Memory B cell (primary cell): Measurements from ENCODE around the gene MAD1L1.

Source experiments
- ATAC-seq: fragments of 150-1000 bp; cut with Tn5 transposase; 2 replicates; pipeline ENCODE4 v1.10.0; 2021; ENCODE audit warnings: low read depth, mild to moderate bottlenecking, moderate library complexity
- DNase-seq, 2 donors: peaks; one replicate each; pipeline ENCODE4 v3.0.0; 2022; ENCODE audit warnings: low spot score in 2 of 2
- H3K27ac Mint-ChIP-seq: one replicate; pipeline ENCODE4 v1.8.0; 2022; ENCODE audit warnings: mild to moderate bottlenecking, moderate library complexity, mixed read lengths
- H3K27me3 Mint-ChIP-seq: one replicate; pipeline ENCODE4 v1.8.0; 2022; ENCODE audit warnings: mixed read lengths
- H3K36me3 Mint-ChIP-seq: one replicate; pipeline ENCODE4 v1.8.0; 2022; ENCODE audit warnings: mild to moderate bottlenecking, mixed read lengths
- H3K4me1 Mint-ChIP-seq: one replicate; pipeline ENCODE4 v1.8.0; 2022; ENCODE audit warnings: mixed read lengths
- H3K4me3 Mint-ChIP-seq: one replicate; pipeline ENCODE4 v1.8.0; 2022; ENCODE audit warnings: mild to moderate bottlenecking, moderate library complexity, mixed read lengths
- H3K9me3 Mint-ChIP-seq: one replicate; pipeline ENCODE4 v1.8.0; 2022; ENCODE audit warnings: mixed read lengths

The MAD1L1 gene

GRCh38 chr7:2157473-2158279 is 75.1 kb downstream of the MAD1L1 start:
- DNase-seq: no peak
- Mint-ChIP-seq H3K4me1 (peaks cover 11% of the 10 kb centered on the region), H3K36me3 (peaks cover 9% of the 10 kb centered on the region), H3K27ac (no peak overlapping the region), H3K4me3 (no peak overlapping the region), H3K9me3 (no peaks in the 10 kb centered on the region), H3K27me3 (no peaks in the 10 kb centered on the region)
- ATAC-seq: no peak

- peaks cover 9% of the 10 kb centered on the region for H3K36me3 Mint-ChIP-seq
- no peaks in the 10 kb centered on the region for H3K27me3 Mint-ChIP-seq
- H3K9me3 Mint-ChIP-seq: no peaks in the 10 kb centered on the region
- DNase-seq: no peak
- no peak for ATAC-seq
- H3K4me1 Mint-ChIP-seq: peaks cover 11% of the 10 kb centered on the region
- no peak overlapping the region for H3K4me3 Mint-ChIP-seq
- H3K27ac Mint-ChIP-seq: no peak overlapping the region
Measured at GRCh38 chr7:2156756-2157472, 75.8 kb downstream of the MAD1L1 start.

DNA sequence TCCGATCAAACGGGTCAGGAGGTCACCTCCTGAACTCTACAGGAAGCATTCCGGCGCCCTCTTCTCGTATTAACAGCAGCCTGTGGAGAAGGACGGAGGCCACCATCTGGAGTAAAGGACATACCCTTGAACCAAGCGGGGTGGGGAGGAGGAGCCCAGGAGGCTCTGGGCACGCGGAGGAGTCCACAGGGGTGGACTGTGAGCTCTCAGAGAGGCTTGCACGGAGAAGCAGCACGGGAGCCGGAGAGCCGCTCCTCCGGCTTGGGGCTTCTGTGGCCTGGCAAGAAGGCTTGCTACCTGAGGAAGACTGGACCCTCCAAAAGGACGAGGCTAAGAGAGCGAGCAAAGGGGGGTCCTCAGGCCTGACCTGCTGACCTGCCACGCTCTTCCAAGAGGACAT is 77.9 kb downstream of the MAD1L1 start:
- Mint-ChIP-seq H3K27me3 (no peaks in the 10 kb centered on the region), H3K27ac (no peak overlapping the region), H3K36me3 (peaks cover 12% of the 10 kb centered on the region), H3K4me1 (peaks cover 14% of the 10 kb centered on the region), H3K9me3 (no peaks in the 10 kb centered on the region), H3K4me3 (no peak overlapping the region)
- DNase-seq: no peak
- no peak for ATAC-seq

DNA sequence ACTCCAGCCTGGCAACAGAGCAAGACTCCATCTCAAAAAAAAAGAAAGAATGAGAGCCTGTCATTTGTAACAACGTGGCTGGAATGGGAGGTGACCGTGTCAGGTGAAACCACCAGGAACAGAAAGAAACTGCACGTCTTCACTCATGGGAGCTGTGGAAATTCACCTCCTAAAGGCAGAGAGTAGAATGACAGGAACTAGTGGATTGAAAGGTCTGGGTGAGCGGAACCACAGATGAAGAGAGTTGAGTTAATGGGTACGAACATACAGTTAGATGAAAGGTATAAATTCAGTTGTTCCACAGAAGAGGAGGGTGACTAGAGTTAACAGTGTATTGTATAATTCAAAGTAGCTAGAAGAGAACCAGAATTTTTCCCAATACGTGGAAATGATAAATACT is 78.6 kb downstream of the MAD1L1 start:
- Mint-ChIP-seq H3K27me3 (no peaks in the 10 kb centered on the region), H3K4me3 (no peak overlapping the region), H3K36me3 (peaks cover 12% of the 10 kb centered on the region), H3K27ac (no peak overlapping the region), H3K9me3 (no peaks in the 10 kb centered on the region), H3K4me1 (peaks cover 11% of the 10 kb centered on the region)
- DNase-seq (no peak), ATAC-seq (no peak)

- Mint-ChIP-seq H3K4me1 (peaks cover 10% of the 10 kb centered on the region), H3K36me3 (peaks cover 12% of the 10 kb centered on the region)
- ATAC-seq: no peak
Measured at GRCh38 chr7:2152646-2153045, 80.1 kb downstream of the MAD1L1 start.

DNA sequence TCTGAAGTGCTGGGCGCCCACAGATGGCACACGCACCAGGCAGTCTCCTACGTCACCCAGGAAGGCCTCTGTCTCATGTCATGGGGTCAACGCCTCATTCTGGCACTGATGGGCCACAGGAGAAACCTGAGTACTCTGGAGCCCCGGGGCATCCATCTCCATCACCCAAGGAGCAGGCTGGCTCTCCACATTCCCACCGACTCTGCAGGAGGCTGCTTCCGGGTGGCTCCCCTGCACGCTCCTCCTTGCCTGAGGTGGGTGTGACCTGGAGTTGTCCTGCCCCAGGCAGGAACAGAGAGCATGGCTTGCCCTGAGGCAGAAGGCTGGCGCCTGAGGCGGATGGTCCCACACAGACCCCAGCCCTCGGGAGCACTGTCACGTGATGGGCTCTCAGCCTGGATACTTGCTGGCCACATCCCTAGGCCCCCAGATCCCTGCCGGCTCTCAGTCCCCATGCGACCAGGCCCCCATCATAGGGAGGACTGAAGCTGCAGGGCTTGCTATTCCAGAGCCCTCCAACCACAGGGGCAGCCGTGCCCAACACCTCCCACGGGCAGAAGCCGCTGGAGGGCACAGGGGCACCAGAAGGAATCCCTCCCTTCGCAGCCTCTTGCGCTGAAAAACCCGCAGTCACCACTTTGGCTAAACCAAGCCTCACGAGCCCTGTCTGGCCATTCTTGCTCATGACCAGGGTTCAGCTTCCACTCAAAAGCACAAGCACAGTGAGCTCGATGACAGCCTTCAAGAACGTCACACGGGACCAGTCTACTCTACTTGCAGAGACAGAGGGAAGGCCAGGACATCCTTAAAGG is 80.7 kb downstream of the MAD1L1 start:
- no peaks in the 10 kb centered on the region for H3K9me3 Mint-ChIP-seq
- no peak overlapping the region for H3K4me3 Mint-ChIP-seq
- DNase-seq (no peak), ATAC-seq (no peak)
- peaks cover 12% of the 10 kb centered on the region for H3K36me3 Mint-ChIP-seq
- peaks cover 10% of the 10 kb centered on the region for H3K4me1 Mint-ChIP-seq
- H3K27ac Mint-ChIP-seq: no peak overlapping the region
- H3K27me3 Mint-ChIP-seq: no peaks in the 10 kb centered on the region

More at GRCh38 chr7:2152646-2153045, 80.1 kb downstream of the MAD1L1 start:
- DNase-seq: no peak
- H3K4me3 Mint-ChIP-seq: no peak overlapping the region
- no peaks in the 10 kb centered on the region for H3K27me3 Mint-ChIP-seq
- H3K9me3 Mint-ChIP-seq: no peaks in the 10 kb centered on the region
- H3K27ac Mint-ChIP-seq: no peak overlapping the region

DNA sequence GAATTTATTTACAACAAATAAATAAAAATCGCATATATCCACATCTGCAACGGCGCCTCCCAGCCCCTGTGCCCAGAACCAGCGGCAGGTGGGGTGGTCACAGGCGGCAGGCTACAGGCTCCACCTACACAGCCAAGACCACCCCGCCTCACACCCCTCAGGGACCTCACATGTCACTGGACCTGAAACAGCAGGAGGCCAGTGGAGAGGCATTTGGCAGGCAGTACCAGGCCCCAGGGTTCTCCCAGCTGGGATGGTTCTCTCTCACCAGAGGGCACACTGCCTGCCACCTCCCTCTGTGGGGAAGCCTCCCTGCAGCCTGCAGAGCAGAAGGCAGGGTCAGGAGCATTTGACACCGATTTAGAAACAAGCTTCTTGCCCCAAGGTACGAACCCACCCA is 81.5 kb downstream of the MAD1L1 start:
- H3K4me1 Mint-ChIP-seq: peaks cover 10% of the 10 kb centered on the region

DNA sequence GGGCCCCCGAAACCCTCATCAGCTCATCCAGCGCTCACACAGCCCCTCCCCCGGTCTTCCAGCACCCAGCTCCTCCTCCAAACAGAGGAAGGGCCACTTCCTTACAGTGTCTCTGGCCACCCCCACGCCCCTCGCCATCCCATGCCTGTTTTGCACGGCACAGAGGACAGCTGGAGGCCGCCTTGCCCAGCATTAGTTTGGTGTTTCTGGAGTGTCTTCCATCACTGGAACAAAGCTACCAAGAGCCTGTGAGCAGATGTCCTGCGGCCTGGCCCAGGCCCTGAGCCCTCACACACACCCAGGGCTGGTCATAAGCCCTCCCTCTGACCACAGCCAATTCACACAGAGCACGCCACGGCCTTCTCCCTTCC is 82.3 kb downstream of the MAD1L1 start:
- Mint-ChIP-seq H3K36me3 (peaks cover 14% of the 10 kb centered on the region), H3K4me1 (peaks cover 10% of the 10 kb centered on the region), H3K27me3 (no peaks in the 10 kb centered on the region), H3K4me3 (no peak overlapping the region), H3K9me3 (no peaks in the 10 kb centered on the region), H3K27ac (no peak overlapping the region)
- no peak for ATAC-seq
- DNase-seq: no peak

More for the DNA sequence above, 81.5 kb downstream of the MAD1L1 start:
- Mint-ChIP-seq H3K4me3 (no peak overlapping the region), H3K27ac (no peak overlapping the region), H3K9me3 (no peaks in the 10 kb centered on the region), H3K27me3 (no peaks in the 10 kb centered on the region), H3K36me3 (peaks cover 12% of the 10 kb centered on the region)
- DNase-seq (no peak), ATAC-seq (no peak)

DNA sequence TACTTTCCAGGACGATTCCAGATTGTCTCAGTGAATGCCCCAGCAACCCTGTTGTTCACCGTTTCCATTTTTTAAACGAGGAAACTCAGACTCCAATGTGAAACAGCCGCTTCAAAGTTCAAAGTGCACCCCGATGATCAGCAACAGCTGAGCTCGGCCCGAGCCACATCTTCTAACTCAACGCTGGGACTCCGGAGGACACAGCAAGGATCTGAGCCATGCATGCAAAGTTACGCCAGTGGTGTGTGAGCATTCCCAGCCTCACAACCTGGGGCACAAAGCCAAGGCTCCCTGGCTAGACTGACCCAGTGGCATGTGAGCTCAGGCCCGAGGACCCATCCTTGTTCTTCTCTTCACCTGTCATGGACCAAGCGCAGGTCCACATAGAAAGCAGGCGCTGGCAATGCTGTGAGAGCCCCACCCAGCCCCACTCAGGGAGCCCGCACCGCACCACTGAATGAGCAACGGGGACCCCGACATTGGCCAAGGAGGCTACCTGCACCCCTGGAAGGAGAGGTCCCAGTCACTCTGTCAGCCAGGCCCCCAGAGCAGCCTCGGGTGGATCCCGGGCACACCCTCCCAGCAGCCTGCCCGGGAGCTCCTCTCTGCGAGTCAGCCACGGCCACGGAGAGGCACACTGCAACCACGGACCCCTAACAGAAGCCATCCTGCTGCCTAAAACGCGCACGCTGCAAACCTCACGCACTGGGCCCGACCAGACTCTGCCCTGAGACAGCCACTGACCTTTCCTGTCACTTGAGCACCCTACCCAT is 82.9 kb downstream of the MAD1L1 start:
- ATAC-seq (no peak), DNase-seq (no peak)
- no peaks in the 10 kb centered on the region for H3K9me3 Mint-ChIP-seq
- H3K27me3 Mint-ChIP-seq: no peaks in the 10 kb centered on the region
- H3K4me3 Mint-ChIP-seq: no peak overlapping the region
- no peak overlapping the region for H3K27ac Mint-ChIP-seq
- peaks cover 10% of the 10 kb centered on the region for H3K4me1 Mint-ChIP-seq
- peaks cover 18% of the 10 kb centered on the region for H3K36me3 Mint-ChIP-seq

- no peak for ATAC-seq
- DNase-seq: no peak
- Mint-ChIP-seq H3K9me3 (no peaks in the 10 kb centered on the region), H3K27ac (no peak overlapping the region), H3K36me3 (peaks cover 18% of the 10 kb centered on the region), H3K4me1 (peaks cover 10% of the 10 kb centered on the region), H3K4me3 (no peak overlapping the region), H3K27me3 (no peaks in the 10 kb centered on the region)
Measured at GRCh38 chr7:2148814-2149213, 83.9 kb downstream of the MAD1L1 start.

DNA sequence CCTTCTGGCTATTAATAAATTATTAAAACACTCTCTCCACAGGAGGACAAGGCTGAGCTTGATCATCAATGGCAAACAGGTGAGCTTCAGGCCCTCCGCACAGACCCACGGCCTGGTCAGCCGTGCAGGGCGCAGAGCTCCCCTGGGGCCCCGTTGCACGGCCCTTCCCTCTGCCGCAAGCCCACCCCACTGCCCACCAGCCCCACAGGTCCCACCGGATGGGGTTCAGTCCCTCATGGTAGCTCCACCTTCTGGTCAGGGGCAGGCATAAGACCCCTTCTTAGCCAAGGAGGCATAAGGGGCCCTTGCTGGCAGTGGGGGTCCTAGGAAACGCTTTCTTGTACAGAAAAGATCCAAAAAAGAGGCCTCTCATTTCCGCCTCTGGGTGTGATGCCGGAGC is 84.6 kb downstream of the MAD1L1 start:
- Mint-ChIP-seq H3K4me3 (no peak overlapping the region), H3K4me1 (peaks cover 5% of the 10 kb centered on the region), H3K27me3 (no peaks in the 10 kb centered on the region), H3K9me3 (no peaks in the 10 kb centered on the region), H3K27ac (no peak overlapping the region), H3K36me3 (peaks cover 19% of the 10 kb centered on the region)
- ATAC-seq (no peak), DNase-seq (no peak)

DNA sequence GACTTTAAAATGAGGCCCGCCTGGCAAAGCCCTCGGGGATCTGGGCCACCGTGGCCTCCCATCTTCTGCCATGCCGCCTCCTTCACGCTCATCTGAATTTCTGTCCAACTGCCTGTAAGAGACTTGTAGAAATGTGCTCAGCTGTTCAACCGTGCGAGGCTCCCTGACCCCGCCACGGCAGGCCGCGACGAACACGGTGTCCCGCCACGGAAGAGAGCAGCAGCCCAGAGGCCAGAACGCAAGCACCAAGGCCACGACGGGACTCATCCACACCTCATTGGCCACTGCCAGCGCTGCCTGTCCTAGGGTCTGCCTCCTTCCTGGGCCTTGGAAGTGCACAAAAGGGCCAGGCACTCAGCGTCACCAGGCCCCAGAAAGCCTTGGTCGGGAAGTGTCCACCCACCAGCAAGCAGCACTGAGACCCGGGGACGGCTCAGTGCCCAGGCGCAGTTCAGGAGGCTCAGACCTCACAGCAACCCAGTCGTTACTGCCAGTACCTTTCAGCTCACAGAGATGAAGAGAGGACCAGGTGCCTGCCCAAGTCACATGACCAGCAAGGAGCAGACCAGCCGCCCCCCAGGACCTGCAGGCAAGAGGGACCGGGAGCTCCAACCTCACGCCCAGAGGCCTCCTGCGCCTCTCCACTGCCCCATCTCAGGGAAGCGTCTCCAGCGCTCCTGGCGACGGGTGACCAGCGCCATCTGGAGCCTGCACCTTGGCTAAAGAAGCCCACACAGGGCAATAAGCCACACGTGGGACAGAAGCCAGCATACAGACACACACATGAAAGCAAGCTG is 85.9 kb downstream of the MAD1L1 start:
- DNase-seq: no peak
- Mint-ChIP-seq H3K4me3 (no peak overlapping the region), H3K4me1 (peaks cover 3% of the 10 kb centered on the region), H3K36me3 (peaks cover 19% of the 10 kb centered on the region), H3K27me3 (no peaks in the 10 kb centered on the region), H3K9me3 (no peaks in the 10 kb centered on the region), H3K27ac (no peak overlapping the region)
- ATAC-seq: no peak
